ENCODE data around the gene RAB36. TPM values are rescaled to one million over a fixed set of nuclear protein-coding genes. Genes with fewer than 3 reads are reported as not detected.

Gene RAB36
- total RNA-seq, 1 experiment from 2014 or later = 1.4 TPM

GRCh38 chr22:23106344-23106743 is 38.9 kb upstream of the RAB36 start:
- Histone ChIP-seq H3K9me3 (ENCODE audit: control insufficient read depth, low read depth, low read length) (no peaks in the 10 kb centered on the region), H4K91ac (ENCODE audit: insufficient read length, low read depth, low read length) (no peak overlapping the region), H3K27ac (ENCODE audit: insufficient read length, low read depth, low read length) (no peak overlapping the region), H3K79me2 (ENCODE audit: insufficient read depth, low read length) (no peaks in the 10 kb centered on the region), H3K4me1 (ENCODE audit: insufficient read depth, low read length) (no peaks in the 10 kb centered on the region), H3K4ac (ENCODE audit: low read depth, low read length) (no peak overlapping the region), H4K8ac (replicated peaks; ENCODE audit: insufficient read length, low read depth, low read length) (no peak overlapping the region), H4K20me1 (ENCODE audit: control insufficient read depth, insufficient read depth, insufficient read length) (no peaks in the 10 kb centered on the region), H3K18ac (ENCODE audit: insufficient read length, low read depth, low read length) (no peak overlapping the region), H3K27me3 (ENCODE audit: insufficient read depth, low read length) (no peaks in the 10 kb centered on the region; the same call in 1 of the 2 replicates), H3K23me2 (ENCODE audit: insufficient read length, low read depth, low read length, poor library complexity, severe bottlenecking) (no peaks in the 10 kb centered on the region), H3K79me1 (ENCODE audit: insufficient read depth, low read depth, low read length, poor library complexity, severe bottlenecking) (no peaks in the 10 kb centered on the region), H2BK12ac (ENCODE audit: insufficient read length, low read depth, low read length) (no peak overlapping the region), H3K9ac (ENCODE audit: extremely low read depth, insufficient read length, low read length) (no peak overlapping the region), H2BK15ac (ENCODE audit: low read depth, low read length) (no peak overlapping the region), H3K23ac (ENCODE audit: insufficient read length, low read depth, low read length) (no peak overlapping the region), H3K14ac (ENCODE audit: insufficient read depth, low read length) (peak overlapping the region; percentile 32; the same call in 1 of the 2 replicates), H4K5ac (ENCODE audit: insufficient read length, low read depth, low read length) (no peak overlapping the region), H3K4me2 (ENCODE audit: insufficient read depth, insufficient read length, low read length) (no peak overlapping the region), H2AK5ac (ENCODE audit: insufficient read length, low read length) (no peak overlapping the region), H3K56ac (ENCODE audit: insufficient read length, low read depth, low read length) (no peak overlapping the region), H3T11ph (ENCODE audit: low read length) (no peak overlapping the region), H2BK20ac (ENCODE audit: low read depth, low read length, poor library complexity, severe bottlenecking) (no peak overlapping the region), H2BK120ac (ENCODE audit: low read depth, low read length, poor library complexity, severe bottlenecking) (no peak overlapping the region), H2BK5ac (ENCODE audit: insufficient read length, low read length) (no peak overlapping the region), H2AFZ (ENCODE audit: low read length) (no peak overlapping the region)
- Mint-ChIP-seq H3K4me1 (peaks cover 4% of the 10 kb centered on the region in 2 experiments; a peak in 3 of 4 replicates), H3K27me3 (ENCODE audit: low read depth) (peaks cover 27% of the 10 kb centered on the region), H3K4me3 (no peak overlapping the region), H3K9me3 (no peaks in the 10 kb centered on the region), H3K27ac (no peak overlapping the region), H3K36me3 (ENCODE audit: insufficient read depth in 1 of 3, low read depth in 3 of 3) (no peaks in the 10 kb centered on the region)
- no CpG with 5 or more reads among the region's 4 CpGs for WGBS (ENCODE audit: extremely low coverage, insufficient read length, low lambda C conversion rate)
- no peak for DNase-seq
- TF ChIP-seq CTCF (conservative IDR thresholded peaks at IDR 0.05) = no peak
